Activated CD4-positive, alpha-beta memory T cell treated with anti-CD3 and anti-CD28 coated beads, Interleukin-2, amount 10 ng/mL, durations not matched to agents 7 days and 5 days (primary cell): Measurements from ENCODE around the gene KIF22. TPM values are rescaled to one million over a fixed set of nuclear protein-coding genes. Genes with fewer than 3 reads are reported as not detected.
"Not testable (repeated sequence)": the region's sequence is repeated elsewhere in the genome, so short reads cannot be mapped to it uniquely, and the experiment has no call there.

ENCODE experiments used
- CTCF ChIA-PET: fragments of 350-600 bp; sonication (Branson Sonifier 250); formaldehyde crosslinking; loops from one replicate; lab custom pipeline; 2021; ENCODE audit warnings: antibody characterized with exemption, inconsistent platforms; lab: Charles Lee
- POLR2A ChIA-PET: fragments of 350-600 bp; sonication (Branson Sonifier 250); formaldehyde crosslinking; loops from one replicate; lab custom pipeline; 2021; ENCODE audit warnings: antibody characterized with exemption; lab: Charles Lee
- DNase-seq: peaks from one replicate; pipeline ENCODE4 v3.0.0-alpha.2; 2020
- H3K27ac Mint-ChIP-seq: one replicate; pipeline ENCODE4 v1.8.0; 2021; ENCODE audit warnings: mild to moderate bottlenecking, mixed read lengths
- H3K27me3 Mint-ChIP-seq: one replicate; pipeline ENCODE4 v1.8.0; 2021; ENCODE audit warnings: mixed read lengths
- H3K36me3 Mint-ChIP-seq: one replicate; pipeline ENCODE4 v1.8.0; 2021; ENCODE audit warnings: low read depth, mixed read lengths
- H3K4me1 Mint-ChIP-seq: one replicate; pipeline ENCODE4 v1.8.0; 2021; ENCODE audit warnings: mixed read lengths
- H3K4me3 Mint-ChIP-seq: one replicate; pipeline ENCODE4 v1.8.0; 2021; ENCODE audit warnings: mild to moderate bottlenecking, mixed read lengths
- H3K9me3 Mint-ChIP-seq: one replicate; pipeline ENCODE4 v1.8.0; 2021; ENCODE audit warnings: mixed read lengths
- total RNA-seq, 2 experiments: library from RNA; stranded (reverse); gene quantifications; one replicate each; pipeline ENCODE4 v1.2.3, GENCODE V29; 2021

KIF22 gene
- 100 to 1,000 TPM; 187 to 192 TPM for total RNA-seq

DNA sequence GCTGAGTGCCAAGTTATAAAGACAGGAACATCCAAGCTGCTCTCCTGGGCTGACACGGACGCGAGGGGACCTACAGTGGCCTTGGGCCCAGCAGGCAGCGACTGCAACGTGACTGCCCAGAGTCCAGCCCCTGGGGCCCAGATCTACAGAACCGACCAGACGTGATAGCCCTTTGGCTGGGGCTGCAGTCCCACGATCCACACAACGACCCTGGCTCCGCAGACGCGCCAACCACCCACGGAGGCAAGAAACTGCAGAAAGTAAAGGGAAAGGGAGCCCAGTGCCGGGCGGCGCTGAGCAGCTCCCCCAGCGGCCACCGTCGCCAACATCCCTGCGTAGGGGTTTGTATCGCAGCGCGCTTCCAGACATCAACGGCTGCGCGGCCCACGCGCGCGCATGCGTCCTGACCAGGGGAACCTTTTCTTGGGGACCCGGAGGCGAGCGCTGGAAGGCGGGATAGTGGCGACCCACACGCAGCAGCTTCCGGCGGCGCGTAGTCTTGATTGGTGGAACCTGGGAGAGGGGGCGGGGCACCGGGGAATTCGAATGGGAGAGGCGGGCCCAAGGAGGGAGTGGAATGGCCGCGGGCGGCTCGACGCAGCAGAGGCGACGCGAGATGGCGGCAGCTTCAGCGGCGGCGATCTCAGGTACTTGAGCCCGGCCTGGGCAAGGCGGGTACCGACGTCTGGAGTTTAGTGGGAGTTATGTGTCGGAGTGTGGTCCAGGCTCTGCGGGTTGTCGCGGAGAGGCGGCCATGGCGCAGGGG, at the start of gene KIF22:
Gene KIF22, plus strand, starts transcription at position 569 of the 766 bp plus-strand sequence. Its CDS starts 9 bp downstream, at position 578.
- ChIA-PET POLR2A (interaction anchor here (0.8 to 13.0 kb wide), 33 partner anchors 14 to 395 kb away, joined by 3 to 260 read pairs (median 6); partner anchors contain the start of genes C16orf54, CORO1A, KCTD13 and MAZ), CTCF (interaction anchor here (0.6 to 4.8 kb wide), 29 partner anchors 8 to 265 kb away, joined by 3 to 68 read pairs (median 5); partner anchors contain the start of genes C16orf54, KCTD13, MAZ and MVP)
- Mint-ChIP-seq H3K27ac (peak within 1 kb of the TSS; percentile 95), H3K9me3 (no peaks in the 10 kb centered on the region), H3K4me3 (peak within 1 kb of the TSS; percentile 100), H3K27me3 (no peaks in the 10 kb centered on the region), H3K4me1 (peaks cover 48% of the 10 kb centered on the region), H3K36me3 (peaks cover 40% of the 10 kb centered on the region)
- peak; percentile 100 for DNase-seq

DNA sequence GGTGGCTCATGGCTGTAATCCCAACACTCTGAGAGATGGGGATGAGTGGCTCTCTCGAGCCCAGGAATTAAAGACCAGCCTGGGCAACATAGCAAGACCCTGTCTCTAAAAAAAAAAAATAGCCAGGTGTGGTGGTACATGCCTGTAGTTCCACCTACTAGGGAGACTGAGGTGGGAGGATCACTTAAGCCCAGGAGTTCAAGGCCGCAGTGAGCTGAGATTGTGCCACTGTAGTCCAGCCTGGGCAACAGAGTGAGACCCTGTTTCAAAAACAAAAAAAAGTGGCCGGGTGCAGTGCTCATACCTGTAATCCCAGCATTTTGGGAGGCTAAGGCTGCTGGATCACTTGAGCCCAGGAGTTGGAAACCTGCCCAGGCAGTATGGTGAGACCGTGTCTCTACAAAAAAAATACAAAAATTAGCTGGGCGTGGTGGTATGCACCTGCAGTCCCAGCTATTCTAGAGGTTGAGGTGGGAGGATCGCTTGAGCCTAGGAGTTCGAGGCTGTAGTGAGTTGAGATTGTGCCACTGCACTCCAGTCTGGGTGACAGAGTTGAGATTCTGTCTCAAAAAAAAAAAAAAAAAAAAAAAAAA, 47.8 kb upstream of the KIF22 start:
- Mint-ChIP-seq H3K4me1 (peaks cover 86% of the 10 kb centered on the region), H3K27ac (no peak overlapping the region)

DNA sequence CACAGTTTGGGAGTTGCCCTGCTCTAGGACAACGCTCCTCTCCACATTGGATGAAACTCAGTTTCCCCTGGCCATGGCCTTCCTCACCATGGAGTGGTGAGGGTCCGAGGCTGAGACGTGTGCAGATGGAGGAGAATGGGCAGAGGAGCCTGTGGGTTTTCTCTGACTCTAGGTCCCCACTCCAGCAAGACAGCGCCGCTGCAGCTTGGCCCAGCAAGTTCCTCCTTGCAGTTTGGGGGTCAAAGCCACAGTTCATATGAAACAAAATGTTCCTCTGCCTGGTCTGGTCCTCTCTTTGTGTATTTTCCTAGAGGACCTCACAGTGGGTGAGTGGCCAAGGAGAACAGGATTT, 47.1 kb upstream of the KIF22 start:
- H3K9me3 Mint-ChIP-seq = no peaks in the 10 kb centered on the region
- no peak for DNase-seq
- H3K36me3 Mint-ChIP-seq = peaks cover 66% of the 10 kb centered on the region
- H3K4me3 Mint-ChIP-seq = peak overlapping the region; percentile 98
- ChIA-PET POLR2A (interaction anchor here (0.6 to 4.2 kb wide), 6 partner anchors 11 to 145 kb away, joined by 3 to 35 read pairs (median 19); partner anchors contain the start of genes KIF22 and MAZ), CTCF (interaction anchor here (1.3 to 2.6 kb wide), 3 partner anchors 40 to 42 kb away, joined by 3 to 12 read pairs (median 4); no protein-coding TSS in a partner anchor)
- peaks cover 82% of the 10 kb centered on the region for H3K4me1 Mint-ChIP-seq
- H3K27ac Mint-ChIP-seq = peak overlapping the region; percentile 73
- H3K27me3 Mint-ChIP-seq = no peaks in the 10 kb centered on the region

More for the DNA sequence above, 47.8 kb upstream of the KIF22 start:
- H3K27me3 Mint-ChIP-seq = no peaks in the 10 kb centered on the region
- H3K4me3 Mint-ChIP-seq = no peak overlapping the region
- DNase-seq = no peak
- ChIA-PET CTCF (interaction anchor here (1.3 to 2.6 kb wide), 3 partner anchors 41 to 42 kb away, joined by 3 to 12 read pairs (median 4); no protein-coding TSS in a partner anchor), POLR2A (interaction anchor here (0.6 to 4.2 kb wide), 6 partner anchors 10 to 144 kb away, joined by 3 to 35 read pairs (median 19); partner anchors contain the start of genes KIF22 and MAZ)
- H3K36me3 Mint-ChIP-seq = peaks cover 73% of the 10 kb centered on the region
- no peaks in the 10 kb centered on the region for H3K9me3 Mint-ChIP-seq

DNA sequence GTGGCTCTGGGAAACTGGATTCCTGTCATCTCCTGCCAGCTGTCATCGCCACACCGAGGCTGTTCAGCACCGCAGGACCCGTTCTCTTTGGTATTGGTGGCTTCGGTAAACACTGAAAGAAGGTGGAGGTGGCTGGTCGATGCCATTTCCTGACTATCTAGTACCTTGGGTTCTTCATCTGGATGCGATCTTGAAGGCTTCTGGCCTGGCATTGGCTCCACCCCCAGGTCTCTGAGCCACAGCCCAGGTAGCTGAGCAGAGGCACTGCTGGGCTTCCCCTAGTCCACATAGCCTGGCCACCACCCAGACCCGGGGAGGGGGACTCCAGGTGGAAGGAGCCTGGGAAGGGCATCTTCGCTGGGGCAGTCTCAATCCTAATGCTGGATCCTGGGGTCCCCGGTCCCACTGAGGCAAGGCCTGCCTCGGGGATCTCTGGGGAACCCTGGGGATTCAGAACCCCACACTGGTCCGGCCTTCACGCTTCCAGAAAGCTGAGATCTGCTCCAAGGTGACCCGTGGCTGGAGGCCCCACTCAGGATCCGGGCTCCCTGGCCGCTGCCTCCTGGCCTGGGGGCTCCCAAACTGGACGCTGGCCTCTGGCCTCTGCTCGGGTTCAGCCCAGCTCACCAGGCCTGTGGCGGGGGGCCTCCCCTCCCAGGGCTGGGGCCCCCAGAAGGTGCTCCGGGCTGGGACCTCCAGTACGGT, 46.6 kb upstream of the KIF22 start:
- Mint-ChIP-seq H3K4me3 (peak overlapping the region; percentile 98), H3K9me3 (no peaks in the 10 kb centered on the region), H3K36me3 (peaks cover 70% of the 10 kb centered on the region), H3K27ac (peak overlapping the region; percentile 73), H3K4me1 (peaks cover 82% of the 10 kb centered on the region), H3K27me3 (no peaks in the 10 kb centered on the region)
- CTCF ChIA-PET = interaction anchor here (0.9 to 2.6 kb wide), 4 partner anchors 40 to 72 kb away, joined by 3 to 12 read pairs (median 4); partner anchors contain the start of gene PAGR1
- DNase-seq = peak; percentile 39
- POLR2A ChIA-PET = interaction anchor here (0.8 to 4.2 kb wide), 7 partner anchors 11 to 63 kb away, joined by 3 to 45 read pairs (median 27); partner anchors contain the start of genes KIF22 and MAZ

DNA sequence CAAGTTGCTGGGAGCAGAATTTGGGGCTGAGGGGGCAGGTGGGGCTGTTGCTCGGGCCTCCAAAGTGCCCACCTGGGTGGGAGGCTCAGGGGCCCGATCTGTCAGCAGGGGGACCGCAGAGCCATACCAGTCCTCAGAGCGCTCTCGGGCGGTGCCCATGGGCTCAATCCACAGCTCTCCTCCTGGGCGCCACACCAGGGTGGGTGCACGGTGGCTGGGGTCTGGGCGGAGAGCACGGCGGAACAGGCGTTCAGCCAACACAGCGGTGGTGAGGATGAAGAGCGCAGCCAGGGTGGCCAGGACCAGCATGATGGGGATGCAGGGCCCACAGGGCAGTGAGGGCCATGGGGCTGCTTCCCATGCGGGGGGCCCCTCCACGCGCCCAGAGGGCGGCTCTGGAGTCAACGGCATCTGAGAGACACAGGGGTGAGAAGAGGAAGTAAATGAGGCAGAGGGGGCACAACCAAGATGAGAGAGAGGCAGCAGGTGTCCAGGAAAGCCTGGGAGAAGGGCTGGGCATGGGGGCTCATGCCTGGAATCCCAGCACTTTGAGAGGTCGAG, 45.9 kb upstream of the KIF22 start:
- peaks cover 78% of the 10 kb centered on the region for H3K4me1 Mint-ChIP-seq
- ChIA-PET CTCF (interaction anchor here (0.9 to 2.7 kb wide), 5 partner anchors 41 to 104 kb away, joined by 3 to 19 read pairs (median 12); partner anchors contain the start of genes KIF22 and PAGR1), POLR2A (interaction anchor here (0.8 to 4.2 kb wide), 9 partner anchors 10 to 62 kb away, joined by 3 to 45 read pairs (median 27); partner anchors contain the start of genes KIF22 and MAZ)
- DNase-seq = no peak
- no peaks in the 10 kb centered on the region for H3K9me3 Mint-ChIP-seq
- H3K27me3 Mint-ChIP-seq = no peaks in the 10 kb centered on the region
- peaks cover 71% of the 10 kb centered on the region for H3K36me3 Mint-ChIP-seq
- H3K4me3 Mint-ChIP-seq = peak overlapping the region; percentile 98
- H3K27ac Mint-ChIP-seq = peak overlapping the region; percentile 93

DNA sequence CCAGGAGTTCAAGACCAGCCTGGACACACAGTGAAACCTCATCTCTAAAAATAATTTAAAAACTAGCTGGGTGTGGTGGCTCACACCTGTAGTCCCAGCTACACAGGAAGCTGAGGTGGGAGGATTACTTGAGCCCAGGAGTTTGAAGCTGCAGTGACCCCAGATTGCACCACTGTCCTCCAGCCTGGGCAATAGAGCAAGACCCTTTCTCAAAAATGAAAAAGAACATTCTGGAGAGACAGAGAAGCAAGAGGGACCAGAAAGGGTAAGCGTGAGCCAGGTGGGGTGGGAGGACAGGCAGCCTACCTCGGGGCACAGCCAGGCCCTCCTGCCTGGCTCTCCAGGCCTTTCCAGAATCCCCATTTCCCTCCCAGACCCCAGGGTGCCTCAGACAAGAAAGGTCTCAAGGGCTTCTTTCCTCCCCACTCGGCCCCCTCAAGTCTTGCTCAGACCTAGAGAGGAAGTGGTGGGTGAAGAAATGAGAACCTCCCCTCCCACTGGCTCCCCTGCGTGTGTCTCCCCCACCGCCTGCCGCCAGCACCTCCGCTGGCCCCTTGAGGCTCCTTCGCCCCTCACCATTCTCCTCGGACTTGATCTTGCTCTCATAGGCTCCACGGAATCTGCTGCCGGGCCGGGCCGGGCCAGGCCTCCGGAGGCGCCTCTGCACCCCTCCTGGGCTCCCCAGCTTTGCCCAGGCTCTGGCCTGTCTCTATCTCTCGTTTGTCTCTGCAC, 45.3 kb upstream of the KIF22 start:
- POLR2A ChIA-PET = interaction anchor here (0.7 to 4.2 kb wide), 17 partner anchors 9 to 320 kb away, joined by 3 to 45 read pairs (median 7); partner anchors contain the start of genes ALDOA, KCTD13, KIF22 and MAZ
- peak overlapping the region; percentile 98 for H3K4me3 Mint-ChIP-seq
- no peaks in the 10 kb centered on the region for H3K9me3 Mint-ChIP-seq
- peak; percentile 60 for DNase-seq
- no peaks in the 10 kb centered on the region for H3K27me3 Mint-ChIP-seq
- H3K4me1 Mint-ChIP-seq = peaks cover 73% of the 10 kb centered on the region
- CTCF ChIA-PET = interaction anchor here (0.7 to 2.7 kb wide), 7 partner anchors 23 to 103 kb away, joined by 3 to 19 read pairs (median 7); partner anchors contain the start of genes KIF22 and PAGR1
- peaks cover 67% of the 10 kb centered on the region for H3K36me3 Mint-ChIP-seq
- H3K27ac Mint-ChIP-seq = peak overlapping the region; percentile 93

DNA sequence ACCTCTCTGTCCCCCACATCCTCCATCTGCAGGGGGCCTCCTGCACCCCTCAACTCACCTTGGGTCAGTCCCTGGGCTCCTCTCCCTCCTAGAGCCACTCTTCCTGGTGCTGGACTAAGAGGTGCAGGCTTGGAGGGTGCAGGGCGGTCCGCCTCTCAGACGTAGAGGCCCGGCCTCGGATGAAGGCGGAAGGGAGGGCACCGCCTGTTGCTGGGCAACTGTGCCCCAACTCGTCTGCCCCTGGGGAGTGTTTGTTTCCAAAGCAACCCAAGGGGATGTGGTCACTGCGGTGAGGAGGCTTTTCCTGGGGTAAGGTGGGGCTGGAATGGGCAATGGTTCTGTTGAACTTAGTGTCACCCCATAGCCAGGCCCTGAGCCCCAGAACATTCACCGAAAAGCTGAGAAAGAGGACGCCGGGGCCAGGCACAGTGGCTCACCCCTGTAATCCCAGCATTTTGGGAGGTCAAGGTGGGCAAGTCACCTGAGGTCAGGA, 44.7 kb upstream of the KIF22 start, which contains the start of gene C16orf54:
Gene C16orf54, minus strand, starts transcription at position 138 of the 493 bp plus-strand sequence. CDS start 1,039 bp downstream, outside the sequence.
- H3K36me3 Mint-ChIP-seq = peaks cover 62% of the 10 kb centered on the region
- no peaks in the 10 kb centered on the region for H3K9me3 Mint-ChIP-seq
- peak; percentile 98 for DNase-seq
- H3K27ac Mint-ChIP-seq = peak within 1 kb of the TSS; percentile 93
- H3K27me3 Mint-ChIP-seq = no peaks in the 10 kb centered on the region
- ChIA-PET CTCF (interaction anchor here (0.7 to 2.7 kb wide), 7 partner anchors 24 to 286 kb away, joined by 3 to 19 read pairs (median 7); partner anchors contain the start of genes KIF22 and PAGR1), POLR2A (interaction anchor here (0.7 to 4.2 kb wide), 25 partner anchors 9 to 320 kb away, joined by 3 to 45 read pairs (median 5); partner anchors contain the start of genes ALDOA, KIF22, MAZ and MVP)
- peak within 1 kb of the TSS; percentile 98 for H3K4me3 Mint-ChIP-seq
- peaks cover 67% of the 10 kb centered on the region for H3K4me1 Mint-ChIP-seq

DNA sequence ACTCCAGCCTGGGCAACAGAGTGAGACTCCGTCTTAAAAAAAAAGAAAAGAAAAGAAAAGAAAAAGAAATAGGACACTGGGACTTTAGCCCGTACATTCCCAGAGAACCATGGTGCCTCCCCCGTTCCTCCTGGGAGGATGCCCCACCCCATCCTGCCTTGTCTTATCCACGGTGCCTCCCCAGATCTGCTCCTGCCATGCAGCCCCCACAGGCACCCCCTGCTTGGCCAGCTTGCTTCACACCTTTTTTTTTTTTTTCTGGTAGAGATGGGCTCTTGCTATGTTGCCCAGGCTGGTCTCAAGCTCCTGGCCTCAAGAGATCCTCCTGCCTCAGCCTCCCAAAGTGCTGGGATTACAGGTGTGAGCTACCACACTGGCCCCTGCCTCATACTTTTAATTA, 44.0 kb upstream of the KIF22 start:
- peaks cover 61% of the 10 kb centered on the region for H3K4me1 Mint-ChIP-seq
- H3K4me3 Mint-ChIP-seq = peak overlapping the region; percentile 98
- DNase-seq, H3K9me3 Mint-ChIP-seq, H3K27me3 Mint-ChIP-seq: not testable (repeated sequence)
- peak overlapping the region; percentile 93 for H3K27ac Mint-ChIP-seq
- ChIA-PET CTCF (interaction anchor here (0.8 to 2.7 kb wide), 5 partner anchors 39 to 285 kb away, joined by 3 to 19 read pairs (median 8); partner anchors contain the start of gene KIF22), POLR2A (interaction anchor here (0.7 to 4.2 kb wide), 23 partner anchors 8 to 319 kb away, joined by 3 to 45 read pairs (median 5); partner anchors contain the start of genes ALDOA, KIF22, MAZ and MVP)
- peaks cover 56% of the 10 kb centered on the region for H3K36me3 Mint-ChIP-seq

DNA sequence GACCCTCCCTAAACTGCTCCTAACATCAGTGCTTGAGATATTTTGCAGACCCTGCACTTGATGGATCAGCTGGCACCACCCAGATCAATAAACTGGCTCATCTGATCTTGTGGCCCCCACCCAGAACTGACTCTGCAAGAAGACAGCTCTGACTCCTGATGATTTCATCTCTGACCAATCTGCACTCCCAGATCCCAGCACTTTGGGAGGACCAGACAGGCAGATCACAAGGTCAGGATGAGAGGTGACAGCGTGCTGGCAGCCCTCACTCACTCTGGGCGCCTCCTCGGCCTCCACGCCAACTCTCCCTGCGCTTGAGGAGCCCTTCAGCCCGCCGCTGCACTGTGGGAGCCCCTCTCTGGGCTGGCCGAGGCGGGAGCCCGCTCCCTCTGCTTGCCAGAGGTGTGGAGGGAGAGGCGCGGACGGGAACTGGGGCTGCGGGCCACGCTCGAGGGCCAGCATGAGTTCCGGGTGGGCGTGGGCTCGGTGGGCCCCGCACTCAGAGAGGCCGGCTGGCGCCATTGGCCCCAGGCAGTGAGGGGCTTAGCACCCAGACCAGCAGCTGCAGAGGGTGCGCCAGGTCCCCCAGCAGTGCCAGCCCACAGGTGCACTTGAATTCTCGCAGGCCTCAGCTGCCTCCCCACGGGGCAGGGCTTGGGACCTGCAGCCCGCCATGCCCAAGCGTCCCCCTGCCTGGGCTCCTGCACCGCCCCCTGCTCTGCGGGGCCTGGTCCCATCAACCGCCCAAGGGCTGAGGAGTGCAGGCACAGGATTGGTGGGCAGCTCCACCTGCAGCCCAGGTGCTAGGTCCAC, 42.4 kb upstream of the KIF22 start:
- Mint-ChIP-seq H3K27me3 (no peaks in the 10 kb centered on the region), H3K36me3 (peaks cover 40% of the 10 kb centered on the region), H3K9me3 (no peaks in the 10 kb centered on the region), H3K4me3 (no peak overlapping the region), H3K4me1 (peaks cover 46% of the 10 kb centered on the region), H3K27ac (peak overlapping the region; percentile 93)
- ChIA-PET CTCF (interaction anchor here (1.4 to 1.9 kb wide), 4 partner anchors 13 to 68 kb away, joined by 3 to 5 read pairs (median 4); partner anchors contain the start of genes KIF22 and PAGR1), POLR2A (interaction anchor here (0.6 to 4.0 kb wide), 8 partner anchors 9 to 85 kb away, joined by 3 to 45 read pairs (median 4); partner anchors contain the start of gene KIF22)
- DNase-seq = no peak

DNA sequence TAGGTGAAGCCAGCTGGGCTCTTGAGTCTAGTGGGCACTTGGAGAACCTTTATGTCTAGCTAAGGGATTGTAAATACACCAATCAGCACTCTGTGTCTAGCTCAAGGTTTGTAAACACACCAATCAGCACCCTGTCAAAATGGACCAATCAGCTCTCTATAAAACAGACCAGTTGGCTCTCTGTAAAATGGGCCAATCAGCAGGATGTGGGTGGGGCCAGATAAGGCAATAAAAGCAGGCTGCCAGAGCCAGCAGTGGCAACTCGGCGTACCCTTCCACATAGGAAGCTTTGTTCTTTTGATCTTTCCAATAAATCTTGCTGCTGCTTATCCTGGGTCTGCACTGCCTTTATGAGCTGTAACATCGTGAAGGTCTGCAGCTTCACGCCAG, 41.8 kb upstream of the KIF22 start:
- Mint-ChIP-seq H3K4me1 (peaks cover 43% of the 10 kb centered on the region), H3K36me3 (peaks cover 34% of the 10 kb centered on the region)
- ChIA-PET CTCF (interaction anchor here (1.4 to 1.9 kb wide), 4 partner anchors 12 to 67 kb away, joined by 3 to 5 read pairs (median 4); partner anchors contain the start of genes KIF22 and PAGR1), POLR2A (interaction anchor here (1.0 to 1.4 kb wide), 5 partner anchors 10 to 42 kb away, joined by 3 to 8 read pairs (median 3); partner anchors contain the start of gene KIF22)
- not testable (repeated sequence) for H3K27me3 Mint-ChIP-seq, H3K27ac Mint-ChIP-seq, H3K4me3 Mint-ChIP-seq, H3K9me3 Mint-ChIP-seq
- peak; percentile 22 for DNase-seq
